DND-41 (cell line): ENCODE measurements around the gene PTPRN2.

Source experiments
- EZH2 ChIP-seq: IDR thresholded peaks from 3 replicates; pipeline ENCODE4 v1.6.1; 2012; ENCODE audit warnings: borderline replicate concordance, low read depth, mild to moderate bottlenecking, moderate library complexity, low read length, inconsistent platforms; ENCODE audit not compliant: severe bottlenecking
- TF ChIP-seq, protein P1 (sequence below): IDR thresholded peaks from 2 replicates; pipeline ENCODE4 v1.5.1; 2012; ENCODE audit warnings: borderline replicate concordance, low read length, moderate library complexity, mild to moderate bottlenecking; ENCODE audit not compliant: poor library complexity, severe bottlenecking; ENCODE audit errors: extremely low read depth

DNA sequence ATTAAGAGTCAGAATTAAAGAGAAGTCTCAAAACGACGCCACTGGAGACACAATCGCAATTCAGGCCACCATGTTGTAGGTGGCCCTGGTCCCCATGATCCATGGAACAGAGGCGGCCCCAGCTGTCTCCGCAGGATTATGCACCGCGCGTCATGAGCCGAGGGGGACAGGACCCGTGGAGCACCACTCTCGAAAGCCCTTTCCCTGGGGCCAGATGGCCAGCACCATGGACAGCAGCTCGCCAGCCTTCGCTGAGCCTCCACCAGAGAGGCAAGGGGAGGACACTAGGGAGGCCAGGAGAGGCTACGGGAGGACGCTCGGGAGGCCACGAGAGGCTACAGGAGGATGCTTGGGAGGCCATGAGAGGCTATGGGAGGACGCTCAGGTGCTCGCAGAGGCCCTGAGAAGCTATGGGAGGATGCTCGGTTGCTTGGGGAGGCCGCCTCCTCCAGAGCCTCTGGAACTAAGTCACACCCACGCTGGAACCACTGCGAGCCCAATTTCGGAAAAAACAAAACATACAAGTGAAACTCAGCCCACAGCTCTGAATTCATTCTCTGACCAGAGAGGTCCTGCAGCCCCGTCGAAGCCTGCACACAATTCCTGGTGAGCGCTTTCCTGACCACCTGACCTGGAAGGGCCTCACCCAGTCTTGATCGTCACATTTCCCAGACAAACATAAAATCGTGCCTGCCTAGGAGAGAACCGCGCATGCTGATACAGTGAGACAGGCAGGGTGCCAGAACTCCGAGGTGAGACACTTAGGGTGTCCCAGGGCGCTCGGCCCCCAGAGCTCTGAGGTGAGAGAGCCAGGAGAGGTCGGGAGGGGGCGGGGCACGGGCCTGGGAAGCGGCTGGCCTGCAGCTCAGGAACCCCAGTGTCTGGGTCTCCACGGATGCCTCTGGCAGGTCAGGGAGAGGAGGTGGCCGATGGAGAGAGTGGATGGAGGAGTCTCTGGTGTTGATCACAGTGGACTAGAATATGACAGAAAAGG is 224.4 kb downstream of the PTPRN2 start:
- TF ChIP-seq, protein P1, sequence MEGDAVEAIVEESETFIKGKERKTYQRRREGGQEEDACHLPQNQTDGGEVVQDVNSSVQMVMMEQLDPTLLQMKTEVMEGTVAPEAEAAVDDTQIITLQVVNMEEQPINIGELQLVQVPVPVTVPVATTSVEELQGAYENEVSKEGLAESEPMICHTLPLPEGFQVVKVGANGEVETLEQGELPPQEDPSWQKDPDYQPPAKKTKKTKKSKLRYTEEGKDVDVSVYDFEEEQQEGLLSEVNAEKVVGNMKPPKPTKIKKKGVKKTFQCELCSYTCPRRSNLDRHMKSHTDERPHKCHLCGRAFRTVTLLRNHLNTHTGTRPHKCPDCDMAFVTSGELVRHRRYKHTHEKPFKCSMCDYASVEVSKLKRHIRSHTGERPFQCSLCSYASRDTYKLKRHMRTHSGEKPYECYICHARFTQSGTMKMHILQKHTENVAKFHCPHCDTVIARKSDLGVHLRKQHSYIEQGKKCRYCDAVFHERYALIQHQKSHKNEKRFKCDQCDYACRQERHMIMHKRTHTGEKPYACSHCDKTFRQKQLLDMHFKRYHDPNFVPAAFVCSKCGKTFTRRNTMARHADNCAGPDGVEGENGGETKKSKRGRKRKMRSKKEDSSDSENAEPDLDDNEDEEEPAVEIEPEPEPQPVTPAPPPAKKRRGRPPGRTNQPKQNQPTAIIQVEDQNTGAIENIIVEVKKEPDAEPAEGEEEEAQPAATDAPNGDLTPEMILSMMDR = no peak
- no peak for TF ChIP-seq EZH2
